SK-N-SH treated with all-trans-retinoic acid at 6 μM for 48 hours (cell line): ENCODE measurements around the gene TRABD.
"Not testable (repeated sequence)": the region's sequence is repeated elsewhere in the genome, so short reads cannot be mapped to it uniquely, and the experiment has no call there.

ENCODE experiments used
- ARNTL ChIP-seq: fragments of 450-650 bp; formaldehyde crosslinking; IDR thresholded peaks from 2 replicates; pipeline ENCODE4 v1.5.0; 2020; ENCODE audit warnings: low read depth, mild to moderate bottlenecking, moderate library complexity, borderline replicate concordance
- CSDC2 ChIP-seq: fragments of 250-450 bp; sonication (Bioruptor Pico); IDR thresholded peaks from 2 replicates; pipeline ENCODE4 v1.5.0; 2020; ENCODE audit warnings: mild to moderate bottlenecking, moderate library complexity
- ESRRG ChIP-seq: fragments of 250-450 bp; sonication (Bioruptor Pico); IDR thresholded peaks from 2 replicates; pipeline ENCODE4 v1.6.1; 2021; ENCODE audit warnings: mild to moderate bottlenecking
- GLIS3 ChIP-seq: fragments of 250-450 bp; sonication (Bioruptor Pico); IDR thresholded peaks from 2 replicates; pipeline ENCODE4 v1.5.0; 2020; ENCODE audit warnings: mild to moderate bottlenecking, moderate library complexity
- OSR1 ChIP-seq: fragments of 250-450 bp; sonication (Bioruptor Pico); IDR thresholded peaks from 2 replicates; pipeline ENCODE4 v1.8.0; 2022; ENCODE audit warnings: moderate library complexity, mild to moderate bottlenecking, inconsistent platforms
- PATZ1 ChIP-seq: fragments of 250-450 bp; sonication (Bioruptor Pico); IDR thresholded peaks from 2 replicates; pipeline ENCODE4 v1.8.0; 2020; ENCODE audit warnings: mild to moderate bottlenecking, moderate library complexity, borderline replicate concordance
- POU6F1 ChIP-seq: fragments of 250-450 bp; sonication (Bioruptor Pico); IDR thresholded peaks from 2 replicates; pipeline ENCODE4 v1.8.0; 2021; ENCODE audit warnings: low read depth, mild to moderate bottlenecking, moderate library complexity, borderline replicate concordance
- PPARA ChIP-seq: fragments of 250-450 bp; sonication (Bioruptor Pico); IDR thresholded peaks from 2 replicates; pipeline ENCODE4 v1.5.0; 2020; ENCODE audit warnings: mild to moderate bottlenecking, borderline replicate concordance
- RARB ChIP-seq: fragments of 250-450 bp; sonication (Bioruptor Pico); IDR thresholded peaks from 2 replicates; pipeline ENCODE4 v1.8.0; 2021; ENCODE audit warnings: mild to moderate bottlenecking, moderate library complexity
- TCF4 ChIP-seq: fragments of 250-450 bp; sonication (Bioruptor Pico); IDR thresholded peaks from 2 replicates; pipeline ENCODE4 v1.8.0; 2021; ENCODE audit warnings: mild to moderate bottlenecking, moderate library complexity, borderline replicate concordance
- ZC3H10 ChIP-seq: fragments of 250-450 bp; sonication (Bioruptor Pico); IDR thresholded peaks from 2 replicates; pipeline ENCODE4 v1.5.1; 2021; ENCODE audit warnings: mild to moderate bottlenecking, moderate library complexity
- ZFP3 ChIP-seq: fragments of 250-450 bp; sonication (Bioruptor Pico); IDR thresholded peaks from 2 replicates; pipeline ENCODE4 v1.5.0; 2020; ENCODE audit warnings: mild to moderate bottlenecking, moderate library complexity
- ZNF565 ChIP-seq: fragments of 450-650 bp; formaldehyde crosslinking; conservative IDR thresholded peaks from 2 replicates; pipeline ENCODE4 v1.5.0; 2020; ENCODE audit warnings: low read depth, mild to moderate bottlenecking, moderate library complexity

GRCh38 chr22:50168490-50169180 lies 17.1 kb upstream of the TRABD start:
- TF ChIP-seq PPARA (CRISPR knock-in tag); ARNTL (CRISPR knock-in tag); CSDC2 (CRISPR knock-in tag); ZNF565 (CRISPR knock-in tag); PATZ1; RARB (CRISPR knock-in tag); OSR1 (CRISPR knock-in tag); ZC3H10 (CRISPR knock-in tag); POU6F1; GLIS3 (CRISPR knock-in tag); ESRRG (CRISPR knock-in tag); ZFP3 (CRISPR knock-in tag); TCF4 (CRISPR knock-in tag): not testable (repeated sequence)
